PC-9 (cell line): ENCODE data around the gene LEO1.

Experiments
- EZH2 ChIP-seq: fragments of 200-600 bp; sonication (generic); IDR thresholded peaks from 2 replicates; pipeline ENCODE4 v1.8.0; 2017; ENCODE audit warnings: antibody characterized with exemption, low read depth
- TF ChIP-seq, protein P1 (sequence below): fragments of 200-600 bp; sonication (generic); conservative IDR thresholded peaks from 2 replicates; pipeline ENCODE4 v1.6.1; 2017; ENCODE audit warnings: mixed run types, antibody characterized with exemption, mild to moderate bottlenecking, moderate library complexity

DNA sequence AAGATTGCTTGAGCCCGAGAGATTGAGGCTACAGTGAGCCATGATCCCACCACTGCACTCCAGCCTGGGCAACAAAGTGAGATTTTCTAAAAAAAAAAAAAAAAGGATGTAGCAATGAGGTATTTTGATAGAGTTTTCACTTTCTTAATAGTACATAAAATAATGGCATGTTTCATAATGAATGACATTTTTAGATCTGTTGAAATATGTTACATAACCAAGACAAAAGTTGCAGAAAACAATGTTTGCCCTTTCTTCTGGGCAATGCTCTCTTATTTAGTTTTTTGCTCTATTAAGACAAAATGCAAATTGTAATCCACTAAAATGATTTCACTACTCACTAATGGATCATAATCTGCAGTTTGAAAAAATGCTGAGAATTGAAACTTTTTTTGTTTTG is 43.0 kb upstream of the LEO1 start:
- TF ChIP-seq, protein P1, sequence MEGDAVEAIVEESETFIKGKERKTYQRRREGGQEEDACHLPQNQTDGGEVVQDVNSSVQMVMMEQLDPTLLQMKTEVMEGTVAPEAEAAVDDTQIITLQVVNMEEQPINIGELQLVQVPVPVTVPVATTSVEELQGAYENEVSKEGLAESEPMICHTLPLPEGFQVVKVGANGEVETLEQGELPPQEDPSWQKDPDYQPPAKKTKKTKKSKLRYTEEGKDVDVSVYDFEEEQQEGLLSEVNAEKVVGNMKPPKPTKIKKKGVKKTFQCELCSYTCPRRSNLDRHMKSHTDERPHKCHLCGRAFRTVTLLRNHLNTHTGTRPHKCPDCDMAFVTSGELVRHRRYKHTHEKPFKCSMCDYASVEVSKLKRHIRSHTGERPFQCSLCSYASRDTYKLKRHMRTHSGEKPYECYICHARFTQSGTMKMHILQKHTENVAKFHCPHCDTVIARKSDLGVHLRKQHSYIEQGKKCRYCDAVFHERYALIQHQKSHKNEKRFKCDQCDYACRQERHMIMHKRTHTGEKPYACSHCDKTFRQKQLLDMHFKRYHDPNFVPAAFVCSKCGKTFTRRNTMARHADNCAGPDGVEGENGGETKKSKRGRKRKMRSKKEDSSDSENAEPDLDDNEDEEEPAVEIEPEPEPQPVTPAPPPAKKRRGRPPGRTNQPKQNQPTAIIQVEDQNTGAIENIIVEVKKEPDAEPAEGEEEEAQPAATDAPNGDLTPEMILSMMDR = no peak
- TF ChIP-seq EZH2 = no peak
